ENCODE measurements around the gene YOD1.

Gene YOD1

DNA sequence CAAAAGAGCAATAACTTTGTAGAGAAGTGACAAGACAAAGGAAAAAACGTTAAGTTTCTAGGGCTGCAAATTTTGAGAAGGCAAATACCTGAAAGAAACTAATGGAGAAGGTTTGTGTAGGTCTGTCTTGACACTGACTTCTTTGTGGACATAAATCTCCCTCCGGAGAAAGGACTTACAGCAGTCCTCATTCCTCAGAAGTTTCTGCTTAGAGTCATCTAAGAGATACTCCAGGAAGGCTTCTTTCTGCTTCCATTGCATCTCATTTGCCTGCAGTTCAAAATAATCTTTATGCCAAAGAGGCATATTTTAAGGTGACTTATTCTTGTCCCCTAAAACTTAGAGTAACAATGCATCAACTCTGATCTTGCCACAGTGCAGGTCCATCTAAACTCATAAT lies 33.2 kb upstream of the YOD1 start:
- H3K27me3 ChIP-seq (ENCODE audit: control insufficient read depth, insufficient read depth, low read length, poor library complexity, severe bottlenecking) = no peaks in the 10 kb centered on the region
- H3K36me3 ChIP-seq (ENCODE audit: control insufficient read depth, insufficient read depth, low read length) = no peaks in the 10 kb centered on the region
- 72 to 79% methylated on average over 2 of the region's 2 CpGs for WGBS, 2 experiments
- no peaks in the 10 kb centered on the region for H3K4me1 ChIP-seq (ENCODE audit: control insufficient read depth, insufficient read depth, low read length)
- no peak overlapping the region for H3K27ac ChIP-seq (ENCODE audit: insufficient read depth, low read depth, low read length, poor library complexity, severe bottlenecking)
- H3K9me3 ChIP-seq (ENCODE audit: control insufficient read depth, low read length) = no peaks in the 10 kb centered on the region
- no peak overlapping the region for H3K4me3 ChIP-seq (ENCODE audit: insufficient read depth, low read depth, low read length)

DNA sequence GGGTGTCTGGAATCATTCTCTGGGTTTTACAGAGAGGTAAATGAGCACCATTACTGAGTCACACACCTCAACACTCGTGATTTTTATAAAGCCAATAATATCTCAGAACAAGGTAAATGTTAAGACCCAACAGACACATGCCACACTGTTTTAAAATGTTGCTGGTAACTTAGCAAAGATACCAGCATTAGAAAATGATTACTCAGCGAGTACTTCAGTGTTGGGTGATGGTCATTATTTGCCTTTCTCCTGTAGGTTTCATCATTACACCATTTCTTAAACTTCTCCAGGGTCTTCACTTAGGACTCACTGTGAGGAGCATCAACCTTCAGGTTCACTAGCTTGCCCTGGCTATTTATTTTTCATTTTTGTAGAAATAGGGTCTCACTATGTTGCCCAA lies 30.8 kb upstream of the YOD1 start:
- H3K36me3 ChIP-seq (ENCODE audit: control insufficient read depth, insufficient read depth, low read length) = no peaks in the 10 kb centered on the region
- no peaks in the 10 kb centered on the region for H3K27me3 ChIP-seq (ENCODE audit: control insufficient read depth, insufficient read depth, low read length, poor library complexity, severe bottlenecking)
- no peak overlapping the region for H3K4me3 ChIP-seq (ENCODE audit: insufficient read depth, low read depth, low read length)
- 98 to 100% methylated on average over 1 to 2 of the region's 2 CpGs for WGBS, 2 experiments
- no peaks in the 10 kb centered on the region for H3K9me3 ChIP-seq (ENCODE audit: control insufficient read depth, low read length)
- H3K27ac ChIP-seq (ENCODE audit: insufficient read depth, low read depth, low read length, poor library complexity, severe bottlenecking) = no peak overlapping the region
- H3K4me1 ChIP-seq (ENCODE audit: control insufficient read depth, insufficient read depth, low read length) = no peaks in the 10 kb centered on the region

DNA sequence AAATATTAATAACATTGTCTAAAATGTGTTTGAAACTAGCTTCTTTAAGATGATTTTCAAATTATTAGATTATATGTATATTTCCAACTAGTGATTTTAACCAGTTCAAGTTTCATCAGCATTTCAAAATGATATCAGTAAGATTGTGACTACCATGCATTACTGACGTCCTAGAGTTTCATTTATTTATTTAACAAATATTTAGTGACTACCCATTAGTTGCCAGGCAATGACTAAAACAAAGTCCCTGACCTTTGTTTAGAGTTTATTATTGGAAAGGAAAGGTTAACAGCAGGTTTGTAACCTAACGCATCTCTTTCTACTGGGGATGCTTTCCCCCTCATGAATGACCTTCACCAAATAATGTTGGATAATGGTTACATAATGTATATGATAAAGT lies 30.1 kb upstream of the YOD1 start:
- WGBS, 2 experiments = 90% methylated on average over 2 of the region's 2 CpGs; no CpG with 5 or more reads in 1 of the 2 experiments
- H3K4me1 ChIP-seq (ENCODE audit: control insufficient read depth, insufficient read depth, low read length) = no peaks in the 10 kb centered on the region
- no peak overlapping the region for H3K27ac ChIP-seq (ENCODE audit: insufficient read depth, low read depth, low read length, poor library complexity, severe bottlenecking)
- H3K4me3 ChIP-seq (ENCODE audit: insufficient read depth, low read depth, low read length) = no peak overlapping the region
- no peaks in the 10 kb centered on the region for H3K36me3 ChIP-seq (ENCODE audit: control insufficient read depth, insufficient read depth, low read length)
- no peaks in the 10 kb centered on the region for H3K27me3 ChIP-seq (ENCODE audit: control insufficient read depth, insufficient read depth, low read length, poor library complexity, severe bottlenecking)
- no peaks in the 10 kb centered on the region for H3K9me3 ChIP-seq (ENCODE audit: control insufficient read depth, low read length)

DNA sequence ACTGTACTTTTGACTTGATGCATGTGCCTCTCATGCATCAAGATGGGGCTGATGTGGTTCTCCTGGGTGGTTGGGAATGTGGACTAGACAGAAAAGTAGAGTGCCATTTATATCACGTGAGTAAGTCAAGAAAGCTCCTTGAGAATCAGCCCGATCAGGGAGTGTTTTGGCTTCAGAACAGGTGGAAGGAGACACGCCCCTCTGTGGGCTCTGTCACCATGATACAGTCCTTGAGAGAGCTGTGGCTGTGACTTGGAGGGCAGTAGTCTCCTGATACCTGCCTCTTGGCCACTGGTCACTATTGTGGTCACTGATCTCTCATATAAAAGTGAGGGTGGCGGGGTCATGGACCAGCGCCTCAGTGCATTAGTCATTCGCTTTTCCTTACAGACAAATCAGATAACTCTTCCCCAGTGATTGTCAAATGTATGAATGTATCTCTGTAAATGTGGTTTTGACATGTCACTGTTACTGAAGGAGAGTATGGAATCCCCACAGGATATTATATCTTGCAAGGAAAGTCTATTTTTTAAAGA lies 28.8 kb upstream of the YOD1 start:
- no peaks in the 10 kb centered on the region for H3K4me1 ChIP-seq (ENCODE audit: control insufficient read depth, insufficient read depth, low read length)
- H3K27me3 ChIP-seq (ENCODE audit: control insufficient read depth, insufficient read depth, low read length, poor library complexity, severe bottlenecking) = no peaks in the 10 kb centered on the region
- 93 to 96% methylated on average over 6 of the region's 6 CpGs for WGBS, 2 experiments
- H3K4me3 ChIP-seq (ENCODE audit: insufficient read depth, low read depth, low read length) = no peak overlapping the region
- no peaks in the 10 kb centered on the region for H3K9me3 ChIP-seq (ENCODE audit: control insufficient read depth, low read length)
- H3K27ac ChIP-seq (ENCODE audit: insufficient read depth, low read depth, low read length, poor library complexity, severe bottlenecking) = no peak overlapping the region
- H3K36me3 ChIP-seq (ENCODE audit: control insufficient read depth, insufficient read depth, low read length) = no peaks in the 10 kb centered on the region

DNA sequence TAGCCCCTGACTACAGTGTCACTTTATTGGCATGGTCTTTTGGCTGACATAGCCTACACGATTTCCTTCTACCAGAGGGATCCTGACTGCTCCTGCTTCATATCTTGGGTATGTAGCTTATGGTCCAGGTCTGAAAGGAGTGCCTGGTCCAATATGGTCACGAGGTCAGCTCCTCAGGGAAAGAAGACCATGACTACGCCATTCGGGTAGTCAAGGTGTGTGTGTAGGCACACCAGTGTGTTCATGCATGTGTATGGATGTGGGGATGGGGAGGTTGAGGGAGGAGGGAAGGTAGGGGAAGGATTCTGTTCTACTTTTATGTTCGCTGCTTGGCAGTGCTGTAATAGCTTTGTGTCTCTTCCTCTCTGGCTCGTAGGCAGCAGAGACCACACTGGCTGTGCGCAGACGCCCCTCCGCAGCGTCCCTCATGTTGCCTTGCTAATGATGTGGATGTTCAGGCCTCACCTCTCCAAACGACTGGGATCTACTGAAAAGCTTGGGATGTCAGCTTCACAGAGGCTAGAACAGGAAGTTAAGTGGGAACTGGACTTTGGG lies 27.6 kb upstream of the YOD1 start:
- Histone ChIP-seq H3K4me3 (ENCODE audit: insufficient read depth, low read depth, low read length) (no peak overlapping the region), H3K27me3 (ENCODE audit: control insufficient read depth, insufficient read depth, low read length, poor library complexity, severe bottlenecking) (no peaks in the 10 kb centered on the region), H3K36me3 (ENCODE audit: control insufficient read depth, insufficient read depth, low read length) (no peaks in the 10 kb centered on the region), H3K9me3 (ENCODE audit: control insufficient read depth, low read length) (no peaks in the 10 kb centered on the region), H3K4me1 (ENCODE audit: control insufficient read depth, insufficient read depth, low read length) (no peaks in the 10 kb centered on the region), H3K27ac (ENCODE audit: insufficient read depth, low read depth, low read length, poor library complexity, severe bottlenecking) (no peak overlapping the region)
- 89 to 90% methylated on average over 11 of the region's 11 CpGs for WGBS, 2 experiments

DNA sequence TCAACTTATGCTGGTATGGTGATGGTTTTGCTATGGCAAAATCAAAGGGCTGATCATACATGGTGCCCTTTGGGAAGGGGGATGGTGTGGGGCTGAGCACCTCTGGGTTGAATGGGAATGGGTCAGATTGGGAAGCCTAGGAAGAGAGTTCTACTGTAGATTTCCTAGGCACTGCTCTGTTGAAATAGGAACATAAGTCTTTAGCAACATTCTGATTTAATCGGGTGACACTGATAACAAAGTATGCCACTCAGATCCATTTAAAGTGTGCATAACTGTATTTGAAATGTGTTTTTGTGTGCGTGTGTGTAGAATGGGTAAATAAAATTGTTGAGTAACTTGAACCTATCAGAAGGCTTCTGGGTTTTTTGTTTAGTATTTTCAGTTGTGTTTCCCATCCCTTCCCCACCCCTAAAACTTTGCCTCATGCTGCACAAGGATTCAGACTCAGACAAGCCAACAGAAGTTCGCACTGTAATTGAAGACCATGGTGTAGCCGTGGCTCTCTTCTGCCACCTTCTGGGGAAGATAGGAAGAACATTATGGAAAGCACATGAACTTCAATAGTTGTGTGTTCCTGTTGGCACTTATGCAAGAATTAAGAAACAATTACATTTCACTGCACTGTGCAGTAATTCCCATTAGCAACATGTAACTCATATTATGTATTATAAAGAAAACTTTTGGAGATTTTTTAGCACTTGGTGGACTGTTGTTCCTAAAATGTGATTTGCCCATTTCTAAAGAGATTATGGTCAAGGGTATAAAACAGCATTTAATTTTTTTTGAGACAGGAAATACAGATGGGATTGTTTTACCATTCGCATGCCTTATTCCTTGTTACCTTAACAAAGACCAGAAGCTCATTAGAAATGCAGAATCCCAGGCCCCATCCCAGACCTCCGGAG lies 26.7 kb upstream of the YOD1 start:
- Histone ChIP-seq H3K4me3 (ENCODE audit: insufficient read depth, low read depth, low read length) (no peak overlapping the region), H3K4me1 (ENCODE audit: control insufficient read depth, insufficient read depth, low read length) (no peaks in the 10 kb centered on the region), H3K36me3 (ENCODE audit: control insufficient read depth, insufficient read depth, low read length) (no peaks in the 10 kb centered on the region), H3K9me3 (ENCODE audit: control insufficient read depth, low read length) (no peaks in the 10 kb centered on the region), H3K27ac (ENCODE audit: insufficient read depth, low read depth, low read length, poor library complexity, severe bottlenecking) (no peak overlapping the region), H3K27me3 (ENCODE audit: control insufficient read depth, insufficient read depth, low read length, poor library complexity, severe bottlenecking) (no peaks in the 10 kb centered on the region)
- 56% methylated on average over 6 of the region's 6 CpGs for WGBS, 2 experiments

DNA sequence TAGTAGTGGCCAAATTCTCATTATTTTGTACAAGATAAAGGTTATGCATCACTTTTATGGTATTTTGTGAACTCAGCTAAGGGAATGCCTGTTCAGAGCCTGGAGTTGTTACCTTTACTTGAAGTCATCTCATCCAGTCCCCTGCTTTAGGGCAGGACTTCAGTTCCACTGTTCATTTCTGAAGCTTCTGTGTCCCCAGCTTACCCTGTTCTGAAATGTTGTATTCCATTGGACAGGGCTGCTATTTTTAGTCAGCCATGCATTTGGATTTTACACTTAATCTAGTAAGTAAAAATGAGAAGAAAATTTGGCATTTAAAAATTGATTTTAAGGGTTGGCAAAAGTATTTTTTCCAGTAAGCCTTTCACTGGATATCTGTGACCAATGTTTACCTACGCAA lies 26.0 kb upstream of the YOD1 start:
- H3K4me1 ChIP-seq (ENCODE audit: control insufficient read depth, insufficient read depth, low read length) = no peaks in the 10 kb centered on the region
- no peak overlapping the region for H3K27ac ChIP-seq (ENCODE audit: insufficient read depth, low read depth, low read length, poor library complexity, severe bottlenecking)
- no peaks in the 10 kb centered on the region for H3K9me3 ChIP-seq (ENCODE audit: control insufficient read depth, low read length)
- H3K4me3 ChIP-seq (ENCODE audit: insufficient read depth, low read depth, low read length) = no peak overlapping the region
- H3K27me3 ChIP-seq (ENCODE audit: control insufficient read depth, insufficient read depth, low read length, poor library complexity, severe bottlenecking) = no peaks in the 10 kb centered on the region
- 100% methylated on average over 1 of the region's 1 CpG for WGBS, 2 experiments
- H3K36me3 ChIP-seq (ENCODE audit: control insufficient read depth, insufficient read depth, low read length) = no peaks in the 10 kb centered on the region

DNA sequence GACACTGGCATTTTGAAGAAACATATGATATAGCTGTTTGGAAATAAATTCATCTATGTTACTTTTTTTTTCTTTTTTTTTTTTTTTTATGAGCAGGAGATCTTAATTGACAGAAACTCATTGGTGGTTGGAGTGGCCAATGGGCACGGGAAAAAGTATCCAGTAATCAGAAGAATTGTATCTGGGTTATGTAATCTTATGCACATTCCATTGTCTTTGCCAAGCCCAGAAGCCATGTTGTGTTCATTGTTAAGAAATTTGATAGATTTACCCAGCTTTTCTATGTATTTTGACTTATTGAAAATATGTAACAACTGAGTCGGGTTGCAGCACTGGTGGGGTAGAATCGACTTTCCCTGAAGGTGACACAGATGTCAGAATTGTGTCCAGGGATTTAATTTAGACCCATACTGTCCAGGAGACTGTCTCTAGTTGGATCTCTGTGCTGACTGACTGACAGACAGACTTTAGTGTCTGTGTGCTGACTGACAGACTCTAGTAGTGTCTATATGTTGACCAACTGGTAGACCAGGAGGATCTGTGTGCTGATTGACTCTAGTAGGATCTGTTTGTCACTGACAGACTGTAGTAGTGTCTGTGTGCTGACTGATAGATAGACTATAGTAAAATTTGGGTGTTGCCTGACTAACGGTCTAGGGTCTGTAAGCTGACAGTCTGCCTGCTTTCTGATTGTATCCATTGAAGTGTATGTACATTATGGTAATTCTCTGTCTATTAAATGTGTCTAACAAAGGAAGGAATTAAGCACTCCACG lies 25.4 kb upstream of the YOD1 start:
- no peaks in the 10 kb centered on the region for H3K36me3 ChIP-seq (ENCODE audit: control insufficient read depth, insufficient read depth, low read length)
- no peaks in the 10 kb centered on the region for H3K4me1 ChIP-seq (ENCODE audit: control insufficient read depth, insufficient read depth, low read length)
- H3K4me3 ChIP-seq (ENCODE audit: insufficient read depth, low read depth, low read length) = no peak overlapping the region
- WGBS, 2 experiments = 94 to 99% methylated on average over 4 of the region's 5 CpGs
- H3K27me3 ChIP-seq (ENCODE audit: control insufficient read depth, insufficient read depth, low read length, poor library complexity, severe bottlenecking) = no peaks in the 10 kb centered on the region
- no peaks in the 10 kb centered on the region for H3K9me3 ChIP-seq (ENCODE audit: control insufficient read depth, low read length)
- H3K27ac ChIP-seq (ENCODE audit: insufficient read depth, low read depth, low read length, poor library complexity, severe bottlenecking) = no peak overlapping the region

DNA sequence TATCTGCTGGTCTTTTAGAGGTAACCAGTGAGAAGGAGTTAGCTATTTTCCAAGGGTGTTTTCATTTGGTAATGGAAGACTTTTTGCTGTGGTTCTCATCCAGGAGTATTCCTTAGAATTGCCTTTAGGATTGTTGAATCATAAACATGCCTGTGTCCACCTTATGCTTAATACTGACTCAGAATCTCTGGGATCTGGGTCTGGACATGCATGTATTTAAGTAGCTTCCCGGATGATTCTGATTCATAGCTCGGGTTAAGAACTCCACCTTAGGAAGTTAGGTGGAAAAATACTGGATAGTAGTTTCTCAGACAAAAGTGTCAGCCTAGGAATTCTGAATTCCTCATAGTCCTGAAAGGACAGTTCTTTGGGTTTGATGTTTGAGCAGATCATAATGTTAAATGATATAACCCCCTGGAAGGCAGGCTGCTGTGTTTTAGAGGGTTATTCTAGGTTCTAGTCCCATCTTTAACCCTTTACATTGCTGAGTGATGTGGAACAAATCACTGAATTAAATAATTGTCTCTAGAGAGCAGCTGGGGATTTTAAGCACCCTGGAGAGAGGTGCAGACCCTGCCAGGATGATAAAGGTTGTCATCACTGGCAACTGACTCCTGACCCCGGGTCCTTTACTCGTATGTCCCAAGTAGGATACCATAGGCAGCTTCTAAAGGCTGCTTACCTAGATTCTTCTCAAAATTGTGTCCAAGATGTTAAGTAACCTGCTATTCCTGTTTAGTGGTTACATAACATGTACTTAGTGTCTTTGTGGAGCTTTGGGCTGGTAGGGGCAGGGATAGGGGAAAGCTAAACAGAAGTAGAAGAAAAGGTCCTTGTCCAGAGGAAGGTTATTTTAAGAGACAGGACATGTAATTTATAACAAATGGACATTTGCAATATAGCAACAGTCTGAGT lies 23.2 kb upstream of the YOD1 start:
- no peaks in the 10 kb centered on the region for H3K9me3 ChIP-seq (ENCODE audit: control insufficient read depth, low read length)
- 83 to 97% methylated on average over 4 of the region's 4 CpGs for WGBS, 2 experiments

More for the DNA sequence above, 23.2 kb upstream of the YOD1 start:
- no peaks in the 10 kb centered on the region for H3K4me1 ChIP-seq (ENCODE audit: control insufficient read depth, insufficient read depth, low read length)
- H3K27me3 ChIP-seq (ENCODE audit: control insufficient read depth, insufficient read depth, low read length, poor library complexity, severe bottlenecking) = no peaks in the 10 kb centered on the region
- H3K36me3 ChIP-seq (ENCODE audit: control insufficient read depth, insufficient read depth, low read length) = no peaks in the 10 kb centered on the region
- no peak overlapping the region for H3K4me3 ChIP-seq (ENCODE audit: insufficient read depth, low read depth, low read length)
- H3K27ac ChIP-seq (ENCODE audit: insufficient read depth, low read depth, low read length, poor library complexity, severe bottlenecking) = no peak overlapping the region
